Liver (tissue), 9 donors: ENCODE data around the gene BNC2. TPM values are rescaled to one million over a fixed set of nuclear protein-coding genes. Genes with fewer than 3 reads are reported as not detected.

ENCODE experiments used
- DNase-seq: peaks from one replicate; pipeline ENCODE4 v3.0.0-alpha.2; 2017; ENCODE audit warnings: low spot score
- H3K27ac ChIP-seq, 2 donors: one replicate each; pipeline ENCODE4 v1.7.0; 2013; ENCODE audit warnings: inconsistent platforms in 2 of 2, low read length in 2 of 2, control low read depth in 1 of 2, low read depth in 1 of 2, mild to moderate bottlenecking in 1 of 2
- H3K27me3 ChIP-seq, 4 donors: one replicate each; pipeline versions ENCODE4 v1.6.1 to v1.7.0; 2013; ENCODE audit warnings: low read length in 3 of 4, inconsistent platforms in 1 of 4, mild to moderate bottlenecking in 1 of 4, moderate library complexity in 1 of 4; ENCODE audit not compliant: control insufficient read depth in 4 of 4, insufficient read depth in 4 of 4
- H3K36me3 ChIP-seq, 4 donors: one replicate each; pipeline versions ENCODE4 v1.6.1 to v1.7.0; 2013; ENCODE audit warnings: low read length in 3 of 4, mild to moderate bottlenecking in 3 of 4, low read depth in 1 of 4, moderate library complexity in 1 of 4; ENCODE audit not compliant: control insufficient read depth in 4 of 4, insufficient read depth in 3 of 4
- H3K4me1 ChIP-seq, 4 donors: one replicate each; pipeline versions ENCODE4 v1.6.1 to v1.7.0; 2013; ENCODE audit warnings: low read length in 3 of 4, mild to moderate bottlenecking in 3 of 4, moderate library complexity in 1 of 4; ENCODE audit not compliant: control insufficient read depth in 4 of 4, insufficient read depth in 4 of 4
- H3K4me3 ChIP-seq, 3 donors: one replicate each; pipeline versions ENCODE4 v1.6.1 to v1.7.0; 2013; ENCODE audit warnings: low read length in 3 of 3, control low read depth in 1 of 3, low read depth in 1 of 3, mild to moderate bottlenecking in 1 of 3
- H3K9ac ChIP-seq, 2 donors: one replicate each; pipeline ENCODE4 v1.7.0; 2013; ENCODE audit warnings: low read length in 2 of 2, mild to moderate bottlenecking in 2 of 2, moderate library complexity in 2 of 2, control low read depth in 1 of 2, low read depth in 1 of 2
- H3K9me3 ChIP-seq, 4 donors: one replicate each; pipeline versions ENCODE4 v1.6.1 to v1.7.0; 2013; ENCODE audit warnings: low read length in 3 of 4; ENCODE audit not compliant: control insufficient read depth in 4 of 4
- EGR1 ChIP-seq, 2 donors: IDR thresholded peaks; 2 replicates each; pipeline ENCODE4 v1.6.1; 2016 to 2018; ENCODE audit warnings: antibody characterized with exemption in 2 of 2, low read depth in 2 of 2
- FOXA2 ChIP-seq: IDR thresholded peaks from 2 replicates; pipeline ENCODE4 v1.6.1; 2016; ENCODE audit warnings: antibody characterized with exemption
- HNF4G ChIP-seq: IDR thresholded peaks from 2 replicates; pipeline ENCODE4 v1.6.1; 2016; ENCODE audit warnings: antibody characterized with exemption
- JUND ChIP-seq, 2 donors: IDR thresholded peaks; 2 replicates each; pipeline ENCODE4 v1.6.1; 2016; ENCODE audit warnings: antibody characterized with exemption in 2 of 2
- NR2F2 ChIP-seq: IDR thresholded peaks from 2 replicates; pipeline ENCODE4 v1.6.1; 2016; ENCODE audit warnings: antibody characterized with exemption
- RAD21 ChIP-seq, 2 donors: IDR thresholded peaks; 2 replicates each; pipeline ENCODE4 v1.6.1; 2016; ENCODE audit warnings: antibody characterized with exemption in 2 of 2, mild to moderate bottlenecking in 2 of 2
- SP1 ChIP-seq: IDR thresholded peaks from 2 replicates; pipeline ENCODE4 v1.6.1; 2018; ENCODE audit warnings: antibody characterized with exemption, mild to moderate bottlenecking
- TAF1 ChIP-seq: conservative IDR thresholded peaks from 2 replicates; pipeline ENCODE4 v1.6.1; 2016; ENCODE audit warnings: antibody characterized with exemption, mild to moderate bottlenecking
- WGBS: extraction: QIAGEN DNeasy Blood & Tissue Kit; methylation state at CpG from one replicate; pipeline ENCODE4 v1.1.7; 2013; 5-methylcytosine and 5-hydroxymethylcytosine counted together
- polyA plus RNA-seq, 2 donors: library from polyadenylated mRNA; stranded (reverse) in 1 of 2; unstranded in 1 of 2; fragments of 200-250 nt in 1 of 2; fragments of >200 nt in 1 of 2; fragmentation: Nextera tagmentation in 1 of 2; extraction: Ambion mirVana in 1 of 2; gene quantifications; one replicate each; pipeline versions ENCODE4 v1.2.1 to v1.2.3, GENCODE V29; 2013 to 2015
- total RNA-seq, 2 donors: library from RNA; depleted of rRNA; stranded (reverse); fragments of >200 nt; gene quantifications; one replicate each; pipeline ENCODE4 v1.2.3, GENCODE V29; 2014
- TF ChIP-seq, protein P1 (sequence below): IDR thresholded peaks from 2 replicates; pipeline ENCODE4 v1.6.1; 2016; ENCODE audit warnings: antibody characterized with exemption
- TF ChIP-seq, protein P2 (sequence below): fragments of 150-350 bp; IDR thresholded peaks from 2 replicates; pipeline ENCODE4 v1.5.1; 2017; ENCODE audit warnings: improper control_type of control experiment, low read depth, low read length; ENCODE audit not compliant: missing input control
- donor health status: healthy.
- donor health status: healthy.
- donor health status: healthy.
- donor health status: healthy.
- donor health status: healthy.

The BNC2 gene
- total and polyA plus RNA-seq, 4 donors: 0.07 to 0.67 (median 0.08) TPM

- TF ChIP-seq, protein P1, sequence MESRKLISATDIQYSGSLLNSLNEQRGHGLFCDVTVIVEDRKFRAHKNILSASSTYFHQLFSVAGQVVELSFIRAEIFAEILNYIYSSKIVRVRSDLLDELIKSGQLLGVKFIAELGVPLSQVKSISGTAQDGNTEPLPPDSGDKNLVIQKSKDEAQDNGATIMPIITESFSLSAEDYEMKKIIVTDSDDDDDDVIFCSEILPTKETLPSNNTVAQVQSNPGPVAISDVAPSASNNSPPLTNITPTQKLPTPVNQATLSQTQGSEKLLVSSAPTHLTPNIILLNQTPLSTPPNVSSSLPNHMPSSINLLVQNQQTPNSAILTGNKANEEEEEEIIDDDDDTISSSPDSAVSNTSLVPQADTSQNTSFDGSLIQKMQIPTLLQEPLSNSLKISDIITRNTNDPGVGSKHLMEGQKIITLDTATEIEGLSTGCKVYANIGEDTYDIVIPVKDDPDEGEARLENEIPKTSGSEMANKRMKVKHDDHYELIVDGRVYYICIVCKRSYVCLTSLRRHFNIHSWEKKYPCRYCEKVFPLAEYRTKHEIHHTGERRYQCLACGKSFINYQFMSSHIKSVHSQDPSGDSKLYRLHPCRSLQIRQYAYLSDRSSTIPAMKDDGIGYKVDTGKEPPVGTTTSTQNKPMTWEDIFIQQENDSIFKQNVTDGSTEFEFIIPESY: no peak
- TF ChIP-seq EGR1 (IDR thresholded peaks at IDR 0.05; ENCODE audit: low read depth in 2 of 2): no peak
These were observed 227.9 kb downstream of the BNC2 start (continued) for GRCh38 chr9:16642421-16643109.

DNA sequence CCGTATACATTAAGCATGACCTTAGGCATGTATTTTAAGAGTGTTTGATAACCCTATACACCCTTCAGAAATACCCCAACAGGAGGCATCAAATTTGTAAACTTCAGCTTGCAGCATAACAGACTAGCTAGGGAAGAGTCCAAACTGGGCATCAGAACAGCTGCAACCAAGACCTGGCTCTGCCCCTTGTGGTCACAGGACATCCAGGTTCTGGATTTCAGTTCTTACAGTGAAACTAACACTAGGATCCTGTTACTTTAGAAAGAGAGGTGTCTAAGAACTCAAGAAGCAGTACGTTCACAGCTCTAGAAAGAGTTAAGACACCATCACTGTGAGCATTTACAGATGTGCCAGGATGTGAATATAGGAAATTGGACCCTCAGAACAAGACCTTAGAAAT is 229.8 kb downstream of the BNC2 start:
- WGBS: 74% methylated on average over 2 of the region's 2 CpGs
- H3K9ac ChIP-seq: no peak overlapping the region

DNA sequence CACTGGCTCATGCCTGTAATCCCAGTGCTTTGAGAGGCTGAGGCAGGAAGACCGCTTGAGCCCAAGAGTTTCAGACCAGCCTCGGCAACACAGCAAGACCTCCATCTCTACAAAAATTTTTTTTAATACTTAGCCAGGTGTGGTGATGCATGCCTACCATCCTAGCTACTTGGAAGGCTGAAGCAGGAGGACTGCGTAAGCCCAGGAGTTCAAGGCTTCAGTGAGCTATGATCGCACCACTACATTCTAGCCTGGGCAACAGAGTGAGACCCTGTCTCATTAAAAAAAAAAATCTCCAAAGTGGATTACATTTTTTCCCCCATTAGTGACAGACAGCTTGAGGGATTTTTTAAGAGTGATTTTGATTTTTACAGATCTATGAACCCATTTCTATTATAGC is 230.8 kb downstream of the BNC2 start:
- no peak overlapping the region for H3K9ac ChIP-seq
- TF ChIP-seq, protein P2, sequence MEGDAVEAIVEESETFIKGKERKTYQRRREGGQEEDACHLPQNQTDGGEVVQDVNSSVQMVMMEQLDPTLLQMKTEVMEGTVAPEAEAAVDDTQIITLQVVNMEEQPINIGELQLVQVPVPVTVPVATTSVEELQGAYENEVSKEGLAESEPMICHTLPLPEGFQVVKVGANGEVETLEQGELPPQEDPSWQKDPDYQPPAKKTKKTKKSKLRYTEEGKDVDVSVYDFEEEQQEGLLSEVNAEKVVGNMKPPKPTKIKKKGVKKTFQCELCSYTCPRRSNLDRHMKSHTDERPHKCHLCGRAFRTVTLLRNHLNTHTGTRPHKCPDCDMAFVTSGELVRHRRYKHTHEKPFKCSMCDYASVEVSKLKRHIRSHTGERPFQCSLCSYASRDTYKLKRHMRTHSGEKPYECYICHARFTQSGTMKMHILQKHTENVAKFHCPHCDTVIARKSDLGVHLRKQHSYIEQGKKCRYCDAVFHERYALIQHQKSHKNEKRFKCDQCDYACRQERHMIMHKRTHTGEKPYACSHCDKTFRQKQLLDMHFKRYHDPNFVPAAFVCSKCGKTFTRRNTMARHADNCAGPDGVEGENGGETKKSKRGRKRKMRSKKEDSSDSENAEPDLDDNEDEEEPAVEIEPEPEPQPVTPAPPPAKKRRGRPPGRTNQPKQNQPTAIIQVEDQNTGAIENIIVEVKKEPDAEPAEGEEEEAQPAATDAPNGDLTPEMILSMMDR: no peak
- TF ChIP-seq NR2F2 (no peak), JUND (IDR thresholded peaks at IDR 0.05) (no peak), SP1 (no peak)
- no peaks in the 10 kb centered on the region for H3K36me3 ChIP-seq
- WGBS: 97% methylated on average over 4 of the region's 4 CpGs
- H3K27ac ChIP-seq: no peak overlapping the region
- H3K4me3 ChIP-seq: no peak overlapping the region
- no peaks in the 10 kb centered on the region for H3K9me3 ChIP-seq
- H3K4me1 ChIP-seq: no peaks in the 10 kb centered on the region
- no peaks in the 10 kb centered on the region for H3K27me3 ChIP-seq
- DNase-seq: no peak

More for the DNA sequence above, 229.8 kb downstream of the BNC2 start:
- TF ChIP-seq, protein P1: no peak
- no peak for TF ChIP-seq EGR1 (IDR thresholded peaks at IDR 0.05; ENCODE audit: low read depth in 2 of 2)
- TF ChIP-seq FOXA2: no peak
- no peak for TF ChIP-seq TAF1
- peak in 1 of 2 donors; percentile 22 for TF ChIP-seq RAD21 (IDR thresholded peaks at IDR 0.05)
- TF ChIP-seq HNF4G: no peak
- no peak for TF ChIP-seq NR2F2
- Histone ChIP-seq H3K27ac (no peak overlapping the region), H3K4me1 (no peaks in the 10 kb centered on the region), H3K4me3 (no peak overlapping the region), H3K36me3 (no peaks in the 10 kb centered on the region), H3K9me3 (no peaks in the 10 kb centered on the region), H3K27me3 (no peaks in the 10 kb centered on the region)
- DNase-seq: no peak
